HEK293T (cell line): ENCODE measurements around the gene ASPDH.

ENCODE experiments used
- CTCF ChIA-PET: fragments of 350-600 bp; formaldehyde crosslinking; extraction: SDS; loops from one replicate; lab custom pipeline; 2021; ENCODE audit warnings: antibody characterized with exemption, inconsistent platforms; lab: Yijun Ruan, JAX
- POLR2A ChIA-PET: fragments of 350-600 bp; formaldehyde crosslinking; extraction: SDS; loops from one replicate; lab custom pipeline; 2020; ENCODE audit warnings: antibody characterized with exemption, inconsistent platforms; lab: Yijun Ruan, JAX
- DNase-seq: peaks from one replicate; pipeline ENCODE4 v3.0.0; 2012; ENCODE audit warnings: mixed read lengths; ENCODE audit errors: extremely low spot score
- ARNT ChIP-seq: fragments of 450-650 bp; IDR thresholded peaks from 2 replicates; pipeline ENCODE4 v1.6.1; 2017; ENCODE audit warnings: mild to moderate bottlenecking
- BHLHE40 ChIP-seq: fragments of 450-650 bp; IDR thresholded peaks from 2 replicates; pipeline ENCODE4 v1.6.1; 2016; ENCODE audit warnings: mild to moderate bottlenecking, moderate library complexity, borderline replicate concordance
- CTBP1 ChIP-seq: fragments of 450-650 bp; IDR thresholded peaks from 2 replicates; pipeline ENCODE4 v1.6.1; 2016; ENCODE audit warnings: borderline replicate concordance
- ELF4 ChIP-seq: fragments of 450-650 bp; IDR thresholded peaks from 2 replicates; pipeline ENCODE4 v1.6.1; 2017; ENCODE audit warnings: antibody characterized with exemption
- FOXA1 ChIP-seq: fragments of 450-650 bp; IDR thresholded peaks from 2 replicates; pipeline ENCODE4 v1.6.1; 2016; ENCODE audit warnings: mild to moderate bottlenecking
- FOXK2 ChIP-seq: fragments of 450-650 bp; IDR thresholded peaks from 2 replicates; pipeline ENCODE4 v1.6.1; 2016; ENCODE audit warnings: mild to moderate bottlenecking
- FOXM1 ChIP-seq: fragments of 450-650 bp; IDR thresholded peaks from 2 replicates; pipeline ENCODE4 v1.6.1; 2017; ENCODE audit warnings: mild to moderate bottlenecking, borderline replicate concordance
- HDGF ChIP-seq: fragments of 450-650 bp; IDR thresholded peaks from 2 replicates; pipeline ENCODE4 v1.6.1; 2017; ENCODE audit warnings: antibody characterized with exemption, borderline replicate concordance
- L3MBTL2 ChIP-seq: fragments of 450-650 bp; conservative IDR thresholded peaks from 2 replicates; pipeline ENCODE4 v1.6.1; 2016; ENCODE audit warnings: mild to moderate bottlenecking
- LEF1 ChIP-seq: fragments of 450-650 bp; IDR thresholded peaks from 2 replicates; pipeline ENCODE4 v1.6.1; 2017; ENCODE audit warnings: mild to moderate bottlenecking, borderline replicate concordance
- NFRKB ChIP-seq: fragments of 450-650 bp; IDR thresholded peaks from 2 replicates; pipeline ENCODE4 v1.6.1; 2016; ENCODE audit warnings: mild to moderate bottlenecking, moderate library complexity
- PKNOX1 ChIP-seq: fragments of 450-650 bp; IDR thresholded peaks from 2 replicates; pipeline ENCODE4 v1.6.1; 2016
- SP1 ChIP-seq: fragments of 450-650 bp; IDR thresholded peaks from 2 replicates; pipeline ENCODE4 v1.6.1; 2017
- SUZ12 ChIP-seq: fragments of 450-650 bp; IDR thresholded peaks from 2 replicates; pipeline ENCODE4 v1.6.1; 2016; ENCODE audit warnings: mild to moderate bottlenecking
- TARDBP ChIP-seq: fragments of 450-650 bp; IDR thresholded peaks from 2 replicates; pipeline ENCODE4 v1.6.1; 2016
- ZNF384 ChIP-seq: fragments of 450-650 bp; IDR thresholded peaks from 2 replicates; pipeline ENCODE4 v1.6.1; 2016

ASPDH gene

GRCh38 chr19:50467566-50467965, 46.1 kb downstream of the ASPDH start:
- ChIA-PET POLR2A (interaction anchor here (1.0 kb wide), 1 partner anchor 84 kb away, joined by 3 read pairs; no protein-coding TSS in a partner anchor), CTCF (no interaction called here)
- TF ChIP-seq LEF1 = no peak
- no peak for TF ChIP-seq FOXM1
- no peak for TF ChIP-seq ZNF384
- no peak for TF ChIP-seq FOXK2
- TF ChIP-seq CTBP1 = no peak
- no peak for TF ChIP-seq FOXA1
- TF ChIP-seq SP1 = no peak
- no peak for TF ChIP-seq ELF4
- TF ChIP-seq HDGF = no peak
- no peak for TF ChIP-seq L3MBTL2
- no peak for TF ChIP-seq NFRKB
- TF ChIP-seq ARNT = no peak
- no peak for TF ChIP-seq TARDBP
- TF ChIP-seq BHLHE40 = no peak
- no peak for TF ChIP-seq PKNOX1

GRCh38 chr19:50466706-50467039, 47.0 kb downstream of the ASPDH start:
- CTCF ChIA-PET = interaction anchor here (1.2 to 1.5 kb wide), 4 partner anchors 12 to 110 kb away, joined by 3 to 5 read pairs (median 4); no protein-coding TSS in a partner anchor
- TF ChIP-seq FOXM1 (no peak), BHLHE40 (no peak), SUZ12 (no peak), PKNOX1 (no peak), LEF1 (no peak), ZNF384 (no peak), ARNT (no peak), SP1 (no peak), HDGF (no peak), TARDBP (no peak), ELF4 (no peak), L3MBTL2 (no peak), FOXK2 (no peak), FOXA1 (no peak), CTBP1 (no peak)
- POLR2A ChIA-PET = no interaction called here
- DNase-seq = no peak

More at GRCh38 chr19:50467566-50467965, 46.1 kb downstream of the ASPDH start:
- no peak for DNase-seq

- TF ChIP-seq CTBP1 (no peak), SUZ12 (no peak), FOXA1 (no peak), ELF4 (no peak), FOXM1 (no peak), BHLHE40 (no peak), PKNOX1 (no peak), LEF1 (no peak), NFRKB (no peak), L3MBTL2 (no peak)
- ChIA-PET CTCF (interaction anchor here (1.2 to 1.5 kb wide), 4 partner anchors 13 to 109 kb away, joined by 3 to 5 read pairs (median 4); no protein-coding TSS in a partner anchor), POLR2A (no interaction called here)
- DNase-seq = peak; percentile 52
Observed at GRCh38 chr19:50465986-50466705, 47.6 kb downstream of the ASPDH start.

GRCh38 chr19:50465000-50465399, 48.7 kb downstream of the ASPDH start:
- POLR2A ChIA-PET = no interaction called here
- DNase-seq = no peak
- CTCF ChIA-PET = interaction anchor here (0.7 to 3.0 kb wide), 2 partner anchors 96 to 108 kb away, joined by 3 to 8 read pairs; no protein-coding TSS in a partner anchor
- TF ChIP-seq FOXM1 = no peak
- TF ChIP-seq LEF1 = no peak
- TF ChIP-seq L3MBTL2 = no peak
- TF ChIP-seq FOXK2 = no peak
- TF ChIP-seq ELF4 = no peak
- no peak for TF ChIP-seq SUZ12
- no peak for TF ChIP-seq ARNT
- TF ChIP-seq FOXA1 = no peak
- no peak for TF ChIP-seq NFRKB
- TF ChIP-seq BHLHE40 = no peak
- TF ChIP-seq CTBP1 = no peak
- TF ChIP-seq ZNF384 = no peak
- no peak for TF ChIP-seq HDGF
- TF ChIP-seq PKNOX1 = no peak
- TF ChIP-seq SP1 = no peak
- TF ChIP-seq TARDBP = no peak

GRCh38 chr19:50464348-50464747, 49.4 kb downstream of the ASPDH start:
- ChIA-PET CTCF (interaction anchor here (0.7 to 3.0 kb wide), 2 partner anchors 95 to 107 kb away, joined by 3 to 8 read pairs; no protein-coding TSS in a partner anchor), POLR2A (no interaction called here)
- DNase-seq = no peak
- TF ChIP-seq ARNT (no peak), TARDBP (no peak), FOXA1 (no peak), FOXM1 (no peak), L3MBTL2 (no peak), SUZ12 (no peak), BHLHE40 (no peak), HDGF (no peak), LEF1 (no peak), ELF4 (no peak), SP1 (no peak), FOXK2 (no peak), NFRKB (no peak), ZNF384 (no peak), PKNOX1 (no peak), CTBP1 (no peak)
